HUES6 (cell line): ENCODE results near the gene RTP4.
A peak's percentile ranks its signal among the peaks of the same experiment; 100 is the strongest.
"Not testable (repeated sequence)": the region's sequence is repeated elsewhere in the genome, so short reads cannot be mapped to it uniquely, and the experiment has no call there.

Experiments used
- H3K27ac ChIP-seq: 2 replicates; pipeline ENCODE4 v1.7.0; 2013; ENCODE audit warnings: low read depth, mild to moderate bottlenecking, low read length, inconsistent platforms
- H3K27me3 ChIP-seq: 2 replicates; pipeline ENCODE4 v1.6.1; 2013; ENCODE audit warnings: low read length; ENCODE audit not compliant: control insufficient read depth, insufficient read depth
- H3K36me3 ChIP-seq: 2 replicates; pipeline ENCODE4 v1.6.1; 2013; ENCODE audit warnings: low read length; ENCODE audit not compliant: control insufficient read depth, insufficient read depth
- H3K4me1 ChIP-seq: 2 replicates; pipeline ENCODE4 v1.6.1; 2013; ENCODE audit warnings: low read length; ENCODE audit not compliant: control insufficient read depth, insufficient read depth
- H3K4me3 ChIP-seq: 2 replicates; pipeline ENCODE4 v1.5.1; 2013; ENCODE audit warnings: low read depth, low read length
- H3K9ac ChIP-seq: one replicate; pipeline ENCODE4 v1.6.1; 2013; ENCODE audit warnings: mild to moderate bottlenecking, low read length
- H3K9me3 ChIP-seq: 2 replicates; pipeline ENCODE4 v1.6.1; 2013; ENCODE audit warnings: low read depth, low read length; ENCODE audit not compliant: control insufficient read depth, insufficient read depth

Gene RTP4

GRCh38 chr3:187406927-187407326, 38.7 kb downstream of the RTP4 start:
- Histone ChIP-seq H3K9me3 (no peaks in the 10 kb centered on the region), H3K27ac (no peak overlapping the region), H3K4me1 (peaks cover 4% of the 10 kb centered on the region; the same call in 1 of the 2 replicates), H3K36me3 (no peaks in the 10 kb centered on the region), H3K4me3 (no peak overlapping the region), H3K27me3 (no peaks in the 10 kb centered on the region), H3K9ac (no peak overlapping the region)

GRCh38 chr3:187411991-187412781, 44.0 kb downstream of the RTP4 start:
- not testable (repeated sequence) for H3K4me1 ChIP-seq, H3K36me3 ChIP-seq, H3K27me3 ChIP-seq, H3K27ac ChIP-seq, H3K9me3 ChIP-seq
- Histone ChIP-seq H3K4me3 (peak overlapping the region; percentile 58), H3K9ac (peak overlapping the region; percentile 60)
